ENCODE measurements around the gene PDZD2.

Gene PDZD2

DNA sequence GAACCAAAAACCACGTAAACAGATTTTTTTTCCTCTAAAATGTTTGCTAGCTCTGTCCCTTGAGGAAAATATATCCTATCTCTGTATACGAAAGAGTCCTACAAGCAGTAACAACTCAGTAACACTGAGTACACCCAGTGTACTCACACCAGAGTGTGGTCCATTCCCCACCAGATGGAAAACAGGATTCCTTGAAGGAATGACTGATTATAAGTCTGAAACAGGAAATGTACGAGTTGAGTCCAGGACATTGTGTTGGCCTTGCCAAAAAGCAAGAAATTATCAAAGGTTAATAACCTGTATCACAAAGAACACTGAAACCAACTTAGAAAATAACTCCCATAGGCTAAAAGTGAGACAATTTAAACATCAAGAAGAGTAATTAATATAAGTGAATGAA lies 514.8 kb downstream of the PDZD2 start:
- no peak overlapping the region for H3K4me3 ChIP-seq (ENCODE audit: low read depth, low read length)
- TF ChIP-seq, protein P1, sequence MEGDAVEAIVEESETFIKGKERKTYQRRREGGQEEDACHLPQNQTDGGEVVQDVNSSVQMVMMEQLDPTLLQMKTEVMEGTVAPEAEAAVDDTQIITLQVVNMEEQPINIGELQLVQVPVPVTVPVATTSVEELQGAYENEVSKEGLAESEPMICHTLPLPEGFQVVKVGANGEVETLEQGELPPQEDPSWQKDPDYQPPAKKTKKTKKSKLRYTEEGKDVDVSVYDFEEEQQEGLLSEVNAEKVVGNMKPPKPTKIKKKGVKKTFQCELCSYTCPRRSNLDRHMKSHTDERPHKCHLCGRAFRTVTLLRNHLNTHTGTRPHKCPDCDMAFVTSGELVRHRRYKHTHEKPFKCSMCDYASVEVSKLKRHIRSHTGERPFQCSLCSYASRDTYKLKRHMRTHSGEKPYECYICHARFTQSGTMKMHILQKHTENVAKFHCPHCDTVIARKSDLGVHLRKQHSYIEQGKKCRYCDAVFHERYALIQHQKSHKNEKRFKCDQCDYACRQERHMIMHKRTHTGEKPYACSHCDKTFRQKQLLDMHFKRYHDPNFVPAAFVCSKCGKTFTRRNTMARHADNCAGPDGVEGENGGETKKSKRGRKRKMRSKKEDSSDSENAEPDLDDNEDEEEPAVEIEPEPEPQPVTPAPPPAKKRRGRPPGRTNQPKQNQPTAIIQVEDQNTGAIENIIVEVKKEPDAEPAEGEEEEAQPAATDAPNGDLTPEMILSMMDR (IDR thresholded peaks at IDR 0.05; ENCODE audit: low read depth, low read length) = no peak

DNA sequence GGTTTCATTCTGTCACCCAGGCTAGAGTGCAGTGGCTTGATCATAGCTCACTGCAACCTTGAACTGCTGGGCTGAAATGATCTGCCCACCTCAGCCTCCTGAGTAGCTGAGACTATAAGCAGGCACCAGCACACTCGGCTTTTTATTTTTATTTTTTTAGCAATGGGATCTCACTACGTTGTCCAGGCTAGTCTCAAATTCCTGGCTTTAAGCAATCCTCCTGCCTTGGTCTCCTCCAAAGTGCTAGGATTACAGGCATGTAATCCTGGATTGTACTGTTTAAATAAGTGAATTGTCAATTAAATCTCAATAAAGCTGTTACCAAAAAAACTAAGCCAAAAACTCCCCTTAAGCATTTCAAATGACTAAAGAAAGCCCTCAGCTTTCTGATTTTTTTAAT lies 516.3 kb downstream of the PDZD2 start:
- TF ChIP-seq, protein P1 (IDR thresholded peaks at IDR 0.05; ENCODE audit: low read depth, low read length) = no peak
- no peak overlapping the region for H3K4me3 ChIP-seq (ENCODE audit: low read depth, low read length)

GRCh38 chr5:32156635-32157034 lies 517.7 kb downstream of the PDZD2 start:
- TF ChIP-seq, protein P1 (IDR thresholded peaks at IDR 0.05; ENCODE audit: low read depth, low read length) = no peak
- H3K4me3 ChIP-seq (ENCODE audit: low read depth, low read length) = no peak overlapping the region

GRCh38 chr5:32157078-32157477 lies 518.1 kb downstream of the PDZD2 start:
- TF ChIP-seq, protein P1 (IDR thresholded peaks at IDR 0.05; ENCODE audit: low read depth, low read length) = no peak

GRCh38 chr5:32158679-32158975 lies 519.7 kb downstream of the PDZD2 start:
- TF ChIP-seq, protein P1 (IDR thresholded peaks at IDR 0.05; ENCODE audit: low read depth, low read length) = no peak
- no peak overlapping the region for H3K4me3 ChIP-seq (ENCODE audit: low read depth, low read length)

More at GRCh38 chr5:32157078-32157477, 518.1 kb downstream of the PDZD2 start:
- no peak overlapping the region for H3K4me3 ChIP-seq (ENCODE audit: low read depth, low read length)

DNA sequence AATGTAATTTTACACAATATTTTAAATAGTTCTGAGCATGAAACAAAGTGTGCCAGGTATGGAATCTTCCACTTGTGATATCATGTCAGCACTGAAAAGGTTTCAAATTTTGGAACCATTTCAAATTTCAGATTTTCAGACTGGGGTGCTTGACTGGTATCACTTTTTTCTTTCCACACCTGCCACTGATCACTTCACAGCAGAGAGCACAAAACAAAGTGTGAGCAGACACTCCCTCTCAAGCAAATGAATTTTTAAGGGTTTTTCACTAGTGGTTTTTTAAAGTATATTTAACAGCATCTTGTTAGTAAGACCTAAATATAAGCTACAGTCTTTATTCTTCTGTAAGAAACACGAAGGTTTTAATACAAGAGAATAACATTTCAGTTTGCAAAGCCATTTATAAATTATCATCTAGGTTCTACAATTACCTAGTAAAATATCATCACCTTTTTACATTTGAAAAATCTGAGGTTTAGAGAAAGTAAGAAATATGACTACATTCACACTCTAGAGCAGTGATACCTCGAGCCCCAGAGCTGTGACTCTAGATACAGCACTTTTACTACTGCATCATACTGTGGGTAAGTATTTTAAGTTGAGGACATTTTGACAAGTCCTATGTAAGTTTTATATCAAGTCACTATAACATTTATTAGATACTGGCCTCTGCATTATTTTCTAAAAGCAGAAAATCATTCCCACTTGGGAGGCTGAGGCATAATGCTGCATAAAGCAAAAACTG lies 520.6 kb downstream of the PDZD2 start:
- H3K4me3 ChIP-seq (ENCODE audit: low read depth, low read length) = no peak overlapping the region
- TF ChIP-seq, protein P1 (IDR thresholded peaks at IDR 0.05; ENCODE audit: low read depth, low read length) = no peak

DNA sequence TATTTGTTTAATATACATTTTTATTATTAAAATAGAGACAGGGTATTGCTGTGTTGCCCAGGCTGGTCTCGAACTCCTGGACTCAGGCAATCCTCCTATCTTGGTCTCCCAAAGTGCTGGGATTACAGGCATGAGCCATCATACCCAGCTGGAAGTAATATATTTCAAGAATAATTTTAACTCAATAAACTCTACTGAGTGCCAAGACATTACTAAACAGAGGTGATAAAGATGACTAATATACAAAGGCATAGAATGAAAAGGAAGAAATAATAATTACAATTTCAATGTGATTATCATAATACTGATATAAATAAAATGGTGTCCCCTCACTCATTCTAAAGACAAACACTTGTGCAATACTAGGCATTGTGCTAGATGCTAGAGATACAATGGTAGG lies 521.3 kb downstream of the PDZD2 start:
- TF ChIP-seq, protein P1 (IDR thresholded peaks at IDR 0.05; ENCODE audit: low read depth, low read length) = no peak
- H3K4me3 ChIP-seq (ENCODE audit: low read depth, low read length) = no peak overlapping the region

All from WI38 (cell line).